ENCODE measurements around the gene SRGAP3.
A peak's percentile ranks its signal among the peaks of the same experiment; 100 is the strongest.

Gene SRGAP3

DNA sequence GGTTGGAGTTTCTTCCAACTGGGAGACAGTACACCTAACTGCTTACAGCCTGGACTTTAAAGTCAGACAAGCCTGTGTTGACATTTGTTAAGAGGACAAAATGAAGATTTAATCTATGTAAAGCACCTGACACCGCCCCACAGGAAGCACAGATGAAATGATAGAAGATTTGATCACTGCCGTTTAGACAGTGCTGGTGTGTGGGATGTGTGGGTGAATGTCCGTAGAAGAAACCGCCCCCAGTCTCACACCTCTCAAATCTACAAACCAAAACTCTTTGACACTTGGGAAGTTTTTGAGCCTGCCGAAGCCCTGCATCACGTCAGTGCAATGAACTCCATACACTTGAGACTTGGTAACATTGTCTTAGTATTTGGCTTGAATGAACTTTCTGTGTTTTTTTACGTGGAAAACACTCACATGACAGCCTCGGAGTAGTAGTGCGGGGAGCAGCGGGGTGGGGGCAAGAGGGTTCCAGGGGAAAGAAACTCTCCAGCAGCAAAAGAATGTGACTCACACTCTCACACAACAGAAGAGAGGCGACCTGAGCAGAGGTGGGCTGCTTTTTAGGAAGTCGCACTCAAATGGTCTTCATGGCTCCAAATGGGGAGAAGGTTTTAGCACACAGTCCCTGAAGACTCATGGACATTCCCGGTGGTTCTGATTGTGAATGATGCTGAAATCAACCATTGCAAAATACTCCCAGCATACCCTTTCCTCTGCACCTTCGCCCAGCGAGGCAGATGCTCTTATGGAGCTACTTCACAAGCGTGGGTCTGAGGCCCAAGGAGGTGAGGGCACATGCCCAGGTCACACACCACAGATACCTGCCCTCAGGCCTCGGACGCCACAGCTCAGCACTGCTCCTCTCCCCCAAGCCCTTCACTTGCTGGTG, 79.2 kb downstream of the SRGAP3 start:
- no peak for DNase-seq

DNA sequence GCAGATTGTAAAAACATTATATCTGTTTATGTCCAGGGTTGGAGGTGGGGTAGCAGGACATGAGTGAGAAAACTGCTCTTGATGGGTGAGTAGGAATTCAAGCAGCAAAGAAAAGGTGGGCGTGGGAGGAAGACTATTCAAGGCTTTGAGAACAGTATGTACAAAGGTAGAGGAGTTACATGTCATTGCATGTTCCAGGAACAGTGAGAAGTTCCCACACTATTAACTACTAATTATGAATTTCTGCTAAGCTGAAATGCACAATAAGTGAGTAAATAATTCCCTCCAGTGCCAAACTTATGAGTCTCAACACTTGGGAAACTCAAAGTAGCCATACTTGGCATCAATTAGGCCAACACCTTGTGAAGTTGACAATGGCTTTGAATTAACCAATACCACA, 80.1 kb downstream of the SRGAP3 start:
- DNase-seq = no peak

DNA sequence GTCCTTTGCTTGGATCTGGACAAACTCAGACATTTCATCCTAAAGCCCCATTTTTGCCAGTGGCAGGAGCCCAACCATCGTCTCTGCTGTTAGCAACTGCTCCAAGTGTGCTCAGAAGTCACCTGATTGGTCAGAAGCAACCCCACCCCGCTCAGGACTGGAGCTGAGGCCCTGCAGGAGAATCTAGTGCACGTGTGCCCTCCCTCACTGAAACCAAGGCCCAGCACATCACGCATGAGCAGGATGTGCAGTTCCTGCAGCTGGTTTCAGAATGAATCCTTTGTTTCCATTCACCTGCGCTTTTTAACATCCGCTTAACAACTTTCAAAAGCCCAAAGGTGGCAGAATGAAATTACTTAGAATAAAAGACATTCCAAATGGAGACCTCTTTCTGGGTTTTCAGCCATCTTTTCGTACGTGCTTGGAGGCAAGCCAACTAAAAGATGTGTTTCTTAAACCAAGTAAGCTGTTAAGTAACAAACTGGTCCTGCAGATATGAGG, 81.2 kb downstream of the SRGAP3 start:
- DNase-seq = peak; percentile 65

DNA sequence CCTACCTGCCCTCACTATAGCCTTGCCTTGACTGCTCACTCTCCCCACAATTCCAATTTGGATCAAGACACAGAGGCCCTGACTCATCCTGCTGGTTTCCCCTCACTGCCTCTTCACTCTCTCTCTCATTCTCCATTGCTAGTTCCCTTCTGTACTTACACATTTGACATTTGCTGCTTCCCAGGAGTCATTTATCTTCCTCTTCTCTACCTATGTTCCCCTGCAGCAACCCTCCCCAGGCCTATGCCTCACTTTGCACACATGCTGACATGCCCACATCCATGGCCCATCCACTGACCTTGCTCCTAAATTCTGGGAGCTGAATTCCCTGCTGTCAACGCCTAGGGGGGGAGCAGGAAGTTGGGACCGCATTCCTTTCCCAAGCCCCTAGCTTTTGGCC, 82.2 kb downstream of the SRGAP3 start:
- no peak for DNase-seq

DNA sequence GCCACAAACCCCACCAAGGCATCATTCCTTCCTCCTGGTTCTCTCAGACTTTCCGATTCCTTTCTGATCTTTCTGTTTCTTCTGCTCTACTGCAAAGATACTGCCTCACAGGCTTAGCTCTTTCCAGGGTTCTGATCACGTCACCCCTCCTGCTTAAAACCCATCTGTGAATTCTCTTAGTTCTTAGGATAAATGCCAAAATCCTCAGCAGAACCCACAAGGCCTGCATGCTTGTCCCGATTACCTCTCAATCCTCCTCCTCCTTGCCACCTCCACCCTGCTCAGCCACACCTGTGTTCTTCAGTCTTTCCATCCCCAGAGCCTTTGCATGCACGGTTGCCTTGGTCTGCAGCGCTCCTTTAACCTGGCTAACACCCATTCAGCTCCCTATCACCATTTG, 84.0 kb downstream of the SRGAP3 start:
- no peak for DNase-seq

DNA sequence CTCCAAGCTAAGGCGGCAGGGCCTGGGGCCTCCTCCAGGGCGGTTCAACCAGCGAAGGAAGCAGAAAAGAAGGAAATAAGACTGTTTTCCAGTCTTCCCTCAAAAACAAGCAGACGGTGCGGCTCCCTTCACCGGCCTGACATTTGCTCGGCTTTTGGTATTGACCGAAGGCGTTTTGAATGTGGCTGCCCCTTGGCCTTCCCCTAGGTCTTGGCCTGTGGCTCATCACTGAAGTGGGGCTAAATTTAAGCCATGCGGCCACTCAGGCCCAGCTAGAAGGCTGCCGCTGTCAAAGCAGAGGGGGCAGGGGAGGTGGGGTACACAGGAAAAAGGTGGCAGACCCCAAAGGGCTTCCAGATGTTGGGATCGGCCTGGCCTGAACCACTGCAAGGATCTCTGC, 86.2 kb downstream of the SRGAP3 start:
- no peak for DNase-seq

DNA sequence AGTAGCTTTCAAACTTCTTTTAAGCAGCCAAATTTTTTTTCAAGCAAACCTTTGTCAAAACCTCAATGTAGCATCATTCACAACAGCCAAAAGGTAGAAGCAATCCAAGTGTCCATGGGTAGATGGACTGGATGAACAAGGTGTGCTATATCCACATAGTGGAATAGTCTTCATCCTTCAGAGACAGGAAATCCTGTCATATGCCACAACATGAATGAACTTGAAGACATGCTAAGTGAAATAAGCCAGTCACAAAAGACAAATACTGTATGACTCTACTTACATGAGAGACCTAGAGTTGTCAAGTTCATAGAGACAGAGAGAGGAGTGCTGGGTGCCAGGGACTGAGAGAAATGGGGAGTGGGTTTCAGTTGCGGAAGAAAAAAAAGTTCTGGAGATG, 87.6 kb downstream of the SRGAP3 start:
- no peak for DNase-seq

DNA sequence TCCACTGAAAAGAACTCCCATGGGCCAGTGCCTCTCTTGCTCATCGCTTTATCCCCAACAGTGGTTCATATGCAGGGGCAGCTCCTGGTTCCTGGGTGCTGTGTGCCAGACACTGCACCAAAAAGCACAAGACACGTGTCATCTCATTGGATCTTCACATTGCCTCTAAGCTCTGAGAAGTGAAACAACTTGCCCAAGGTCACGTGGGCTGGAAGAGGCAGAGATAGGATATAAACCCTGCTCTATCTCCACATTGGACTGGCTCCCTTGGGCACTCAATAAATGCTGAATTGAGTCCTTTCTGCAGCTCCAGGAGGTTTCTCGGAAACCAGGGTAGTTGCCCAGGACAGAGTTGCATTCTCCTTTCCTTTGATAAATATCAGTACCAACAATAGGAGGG, 88.1 kb downstream of the SRGAP3 start:
- DNase-seq = no peak

DNA sequence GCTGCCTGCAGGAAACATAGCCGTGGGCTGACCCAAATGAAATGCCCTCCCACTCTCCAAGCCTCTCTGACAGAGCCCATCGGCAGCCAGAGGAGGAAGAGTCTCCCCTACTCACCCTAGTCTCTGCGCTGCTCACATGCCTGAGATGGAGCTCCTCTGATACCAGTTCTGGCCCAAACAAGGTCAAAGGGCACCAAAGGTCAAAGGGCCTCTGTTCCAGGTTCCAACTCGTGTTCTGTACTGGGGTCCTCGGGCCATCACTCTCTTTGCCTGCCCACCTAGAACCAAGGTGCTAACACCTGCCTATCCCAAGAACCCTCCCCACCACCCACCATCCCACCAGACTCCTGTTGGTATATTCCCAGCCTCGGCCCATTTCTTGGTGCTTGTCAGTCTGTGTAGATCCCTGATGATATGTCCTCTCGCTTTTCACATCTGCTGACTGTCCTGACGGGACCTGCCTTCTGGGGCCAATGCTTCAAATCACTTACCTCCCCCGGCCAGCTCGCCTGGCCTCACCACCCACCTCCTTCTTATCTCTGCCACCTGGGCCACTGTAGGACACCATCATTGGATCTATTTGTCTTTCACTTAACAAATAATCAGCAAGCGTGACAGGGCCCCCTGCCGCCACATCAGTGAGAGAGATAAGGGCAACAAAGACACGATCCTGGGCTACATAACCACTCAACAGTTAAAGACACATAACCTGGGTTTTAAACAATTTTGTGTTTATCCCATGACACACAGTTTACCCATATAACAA, 90.4 kb downstream of the SRGAP3 start:
- no peak for DNase-seq

DNA sequence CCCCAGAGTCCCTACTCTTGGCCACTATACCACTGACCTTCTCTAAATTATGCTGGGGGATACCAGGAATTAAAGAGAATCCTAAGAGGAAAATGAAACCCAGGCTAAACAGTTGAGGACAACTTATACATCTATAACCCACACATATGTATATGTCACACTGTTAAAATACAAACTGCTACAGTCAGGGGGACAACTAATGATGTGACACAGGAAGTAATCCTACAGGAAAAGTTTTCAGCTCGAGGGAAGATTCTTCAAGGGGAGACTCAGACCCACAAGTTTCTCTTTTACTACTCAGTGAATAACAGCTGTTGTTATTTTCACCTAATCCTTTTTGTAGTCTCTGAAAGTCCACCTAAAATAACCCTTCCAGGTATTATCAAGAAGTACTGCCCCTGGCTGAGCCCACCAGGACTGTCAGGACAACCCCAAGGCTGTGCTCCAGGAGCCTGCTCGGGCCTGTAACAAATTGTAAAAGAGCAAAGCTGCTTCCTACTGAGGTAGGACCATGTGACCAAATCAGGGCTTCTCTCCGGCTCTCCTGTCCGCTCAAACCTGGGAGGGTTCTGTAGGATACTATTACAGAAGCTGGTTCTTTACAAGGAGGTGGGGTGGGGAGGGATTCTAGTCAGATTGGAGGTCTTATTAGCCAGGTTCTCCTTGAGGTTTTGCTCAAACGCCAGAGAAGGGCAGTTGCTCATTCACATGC, 91.6 kb downstream of the SRGAP3 start:
- no peak for DNase-seq

DNA sequence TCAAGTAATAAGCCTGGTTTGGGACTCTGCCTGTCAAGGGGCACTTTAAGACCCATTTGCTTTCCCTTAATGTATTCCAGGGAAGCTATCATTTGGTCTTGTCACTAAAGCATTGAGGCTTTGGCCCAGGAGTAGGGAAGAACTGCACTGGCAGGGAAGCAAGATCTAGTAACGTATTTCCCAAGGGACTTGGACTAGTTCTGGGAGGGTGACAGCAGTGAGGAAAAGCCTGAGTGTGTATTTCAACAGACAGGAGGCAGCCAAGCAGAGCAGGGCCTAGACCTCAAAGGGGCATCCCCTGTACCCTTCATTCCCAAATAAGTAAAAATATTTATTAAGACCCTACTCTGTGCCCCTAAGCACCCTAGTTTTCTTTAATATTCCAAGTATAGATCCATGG, 92.8 kb downstream of the SRGAP3 start:
- DNase-seq = no peak

DNA sequence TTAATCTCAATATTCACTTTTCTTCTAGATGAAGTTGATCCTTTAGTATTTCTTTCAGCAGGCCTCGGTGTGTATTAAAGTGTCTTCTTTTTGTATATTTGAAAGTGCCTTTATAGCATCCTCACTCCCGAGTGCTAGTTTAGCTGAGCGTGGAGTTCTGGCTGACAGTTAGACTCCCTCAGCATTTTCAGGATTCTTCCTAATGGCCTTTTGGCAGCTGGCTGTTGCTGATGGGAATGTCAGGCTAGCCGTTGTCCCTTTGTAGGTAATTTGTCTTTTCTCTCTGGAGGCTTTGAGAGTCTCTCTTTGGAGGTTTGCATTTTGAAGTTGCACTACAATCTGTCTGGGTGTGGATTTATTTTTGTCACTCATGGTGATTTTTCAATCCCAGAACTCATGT, 94.4 kb downstream of the SRGAP3 start:
- DNase-seq = no peak

DNA sequence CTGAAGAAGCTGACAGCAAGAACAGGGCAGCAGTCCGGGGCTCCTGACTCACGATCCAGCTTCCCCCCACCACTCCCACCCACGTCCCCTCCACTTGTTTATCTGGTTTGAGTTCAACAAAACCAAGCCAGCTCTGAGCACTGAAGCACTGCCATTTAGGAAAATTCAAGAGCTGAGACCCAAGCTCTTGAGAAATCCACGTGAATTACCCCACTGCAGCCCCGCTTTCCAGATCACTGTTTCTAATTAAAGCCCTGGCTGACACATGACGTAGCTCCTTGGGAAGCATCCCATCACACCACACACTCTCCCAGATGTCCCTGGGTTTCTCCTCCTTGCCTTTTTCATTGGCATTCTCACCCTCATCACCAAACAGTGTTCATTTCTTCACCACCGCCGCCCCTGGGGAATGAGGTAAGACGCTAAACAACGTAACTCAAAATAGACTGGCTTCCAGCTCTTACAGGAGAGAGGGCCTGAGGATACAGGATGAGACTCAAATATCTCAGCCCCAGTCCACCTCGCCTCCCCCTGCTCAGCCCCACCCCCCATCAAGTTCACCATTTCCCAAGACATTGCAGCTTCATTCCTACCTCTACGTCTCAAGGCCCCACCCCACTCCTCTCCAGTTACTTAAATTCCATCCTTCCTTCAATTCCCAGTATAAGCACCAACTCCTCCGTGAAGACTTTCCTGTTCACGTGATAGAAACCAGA, 95.4 kb downstream of the SRGAP3 start:
- no peak for DNase-seq

DNA sequence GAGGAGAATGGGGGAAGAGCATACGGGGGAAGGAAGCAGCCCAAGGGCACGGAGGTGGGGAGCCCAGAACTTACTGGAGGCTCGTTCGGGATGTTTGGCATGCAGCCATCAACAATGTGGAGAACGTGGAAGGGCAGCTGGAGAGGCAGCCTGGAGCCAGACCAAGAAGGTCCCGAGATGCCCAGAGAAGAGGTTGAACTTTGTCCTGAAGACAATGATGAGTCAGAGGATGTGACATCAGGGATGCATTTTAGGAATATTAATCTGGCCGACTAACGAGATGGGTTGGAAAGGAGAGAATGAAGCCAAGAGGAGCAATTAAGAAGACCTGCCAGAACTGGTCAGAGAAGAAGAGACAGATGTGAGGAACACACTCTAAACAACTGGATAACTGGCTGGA, 98.2 kb downstream of the SRGAP3 start:
- no peak for DNase-seq

DNA sequence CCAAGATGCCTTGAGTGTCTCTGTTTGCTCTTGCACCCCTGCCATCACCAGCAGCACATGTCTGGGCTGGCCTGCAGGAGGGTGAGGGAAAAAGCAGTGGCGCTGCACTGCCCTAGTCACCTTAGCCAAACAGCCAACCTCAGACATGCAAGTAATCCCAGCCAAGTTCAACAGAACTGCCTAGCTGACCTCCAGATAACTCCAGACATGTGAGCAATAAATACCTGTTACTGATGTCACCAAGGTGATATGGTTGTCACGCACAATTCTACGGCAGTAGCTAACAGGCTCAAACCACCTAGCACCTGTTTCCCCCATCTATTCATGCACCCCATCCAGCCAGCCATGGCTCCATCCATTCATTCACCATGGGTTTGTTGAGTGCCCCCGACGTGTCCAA, 99.9 kb downstream of the SRGAP3 start:
- no peak for DNase-seq

DNA sequence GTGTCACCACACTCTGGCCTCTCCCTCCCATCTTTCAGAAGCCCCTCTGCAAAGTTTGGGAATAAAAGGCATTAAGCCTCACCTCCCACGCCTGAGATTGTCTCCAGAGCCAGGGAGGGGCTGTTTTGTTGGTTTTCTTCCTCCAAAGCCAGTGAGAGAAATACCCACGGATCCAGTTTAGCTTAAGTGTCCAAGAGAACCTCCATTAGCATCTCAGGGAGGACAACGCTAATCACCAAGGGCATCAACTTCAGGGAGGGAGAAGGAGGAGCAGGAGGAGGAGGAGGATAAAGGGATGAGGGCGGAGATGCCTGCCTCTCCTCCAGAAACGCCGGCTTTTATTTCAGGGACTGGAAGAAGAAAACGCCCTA, 101.6 kb downstream of the SRGAP3 start:
- DNase-seq = no peak

DNA sequence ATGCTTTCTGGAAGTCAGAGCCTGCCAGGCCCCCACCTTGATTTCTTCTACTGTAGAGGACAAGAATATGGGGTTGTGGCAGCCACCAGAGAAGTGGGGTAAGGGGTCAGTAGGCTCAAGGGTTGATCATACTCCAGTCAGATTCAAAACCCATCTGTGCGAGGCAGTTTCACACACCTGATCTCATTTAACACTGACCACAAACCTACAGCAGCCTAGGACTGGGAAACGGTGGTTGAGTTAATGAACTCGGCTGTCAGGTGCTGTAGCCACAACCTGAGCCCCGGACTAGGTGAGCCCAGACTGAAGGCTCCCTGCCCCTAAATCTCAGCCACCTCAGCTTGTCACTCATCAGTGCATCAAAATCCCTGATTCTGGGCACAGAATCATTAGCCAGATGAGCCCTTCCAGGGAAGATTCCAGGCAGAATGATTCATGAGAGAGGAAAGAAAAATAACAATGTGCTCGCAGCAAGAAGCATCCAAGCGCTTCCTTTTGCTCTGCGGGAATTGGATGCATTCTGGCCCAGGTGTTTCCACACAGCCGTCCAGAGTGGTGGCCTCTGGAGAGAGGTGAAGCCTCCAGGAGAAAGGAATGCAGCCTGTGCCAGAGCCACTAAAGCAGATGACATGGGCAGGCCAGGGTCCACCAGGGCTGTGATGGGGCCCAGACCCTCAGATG, 102.1 kb downstream of the SRGAP3 start:
- no peak for DNase-seq

DNA sequence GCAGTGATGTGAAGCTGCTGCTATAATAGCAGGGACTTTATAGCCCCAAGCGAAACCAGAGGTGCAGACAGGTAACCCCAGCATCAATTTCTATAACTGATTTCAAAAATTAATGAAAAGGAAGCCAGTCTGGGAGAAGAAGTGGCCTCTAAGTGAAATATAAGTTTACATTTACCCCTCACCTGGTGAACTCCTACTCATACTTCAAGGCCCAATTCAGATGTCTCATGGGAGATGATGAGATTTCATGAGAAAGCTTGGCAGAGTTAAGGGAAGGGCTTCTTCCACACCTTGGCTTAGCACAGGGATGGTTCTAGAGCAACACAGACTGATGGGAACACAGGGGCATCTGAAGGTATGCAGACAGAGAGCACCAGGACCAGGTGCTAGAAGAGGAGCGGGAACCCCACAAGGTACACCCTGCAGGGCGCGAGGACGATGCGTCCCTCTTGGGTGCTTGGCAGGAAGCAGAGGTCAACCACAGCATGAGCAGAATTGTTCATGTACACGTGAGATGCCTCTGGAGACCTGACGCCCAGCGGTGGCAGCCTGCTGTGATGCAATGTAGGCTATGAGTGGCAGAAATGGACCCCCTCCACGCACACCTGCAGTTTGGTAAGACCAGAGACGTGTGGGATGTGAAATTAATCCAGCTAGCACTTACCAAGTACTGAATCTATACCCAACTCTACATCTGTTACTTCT, 102.9 kb downstream of the SRGAP3 start:
- DNase-seq = no peak

DNA sequence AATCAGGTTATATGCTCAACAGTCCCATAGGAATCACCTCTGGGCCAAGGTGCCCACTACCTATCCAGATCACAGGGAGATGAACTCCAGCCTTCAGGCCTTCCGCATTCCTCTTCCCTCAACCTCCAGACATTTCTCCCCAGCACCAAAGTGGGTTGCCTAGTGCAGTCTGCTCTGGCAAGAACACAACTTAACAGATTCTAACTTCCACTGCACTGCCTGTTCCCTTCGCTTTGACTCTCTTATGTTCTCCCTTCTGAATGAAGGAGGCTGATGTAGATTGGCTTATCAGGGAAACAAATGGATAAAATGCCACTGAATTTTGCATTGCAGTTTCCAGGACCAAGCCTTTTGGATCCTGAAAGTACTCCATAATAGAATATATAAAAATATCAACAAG, 106.3 kb downstream of the SRGAP3 start:
- no peak for DNase-seq

DNA sequence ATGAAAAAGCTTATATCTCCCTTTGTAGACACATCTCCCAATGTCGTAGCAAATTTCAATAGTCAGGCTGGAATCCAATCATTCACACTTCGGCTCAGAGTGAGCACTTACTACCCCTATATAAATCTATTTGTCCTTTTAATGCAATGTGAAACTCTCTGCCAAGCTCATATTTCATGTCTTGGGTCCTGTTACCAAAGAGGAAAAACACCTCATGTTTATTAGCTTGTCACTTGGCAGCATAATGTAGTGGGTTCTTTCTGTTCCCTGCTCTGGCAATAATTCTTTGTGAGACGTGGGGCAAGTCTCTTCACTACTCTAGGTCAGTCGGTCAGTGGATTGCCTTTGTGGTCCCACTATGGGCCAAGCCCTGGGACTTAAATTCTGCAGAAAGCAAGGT, 107.1 kb downstream of the SRGAP3 start:
- no peak for DNase-seq

DNA sequence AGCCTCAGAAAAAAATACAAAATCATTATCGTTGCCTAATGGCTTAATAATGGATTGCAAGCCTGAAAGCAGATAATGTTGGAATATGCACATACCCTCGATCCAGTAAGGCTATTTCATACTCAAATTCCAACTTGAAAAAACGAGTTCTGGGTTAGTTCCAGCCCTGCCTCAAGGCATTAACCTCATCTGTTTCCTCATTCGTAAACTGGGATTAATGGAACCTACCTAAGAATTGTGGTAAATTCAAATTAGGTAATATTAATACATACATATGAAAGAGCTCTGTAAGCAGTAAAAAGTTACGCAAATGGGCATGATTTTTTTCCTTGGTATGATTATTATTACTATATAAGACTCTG, 107.5 kb downstream of the SRGAP3 start:
- DNase-seq = no peak

DNA sequence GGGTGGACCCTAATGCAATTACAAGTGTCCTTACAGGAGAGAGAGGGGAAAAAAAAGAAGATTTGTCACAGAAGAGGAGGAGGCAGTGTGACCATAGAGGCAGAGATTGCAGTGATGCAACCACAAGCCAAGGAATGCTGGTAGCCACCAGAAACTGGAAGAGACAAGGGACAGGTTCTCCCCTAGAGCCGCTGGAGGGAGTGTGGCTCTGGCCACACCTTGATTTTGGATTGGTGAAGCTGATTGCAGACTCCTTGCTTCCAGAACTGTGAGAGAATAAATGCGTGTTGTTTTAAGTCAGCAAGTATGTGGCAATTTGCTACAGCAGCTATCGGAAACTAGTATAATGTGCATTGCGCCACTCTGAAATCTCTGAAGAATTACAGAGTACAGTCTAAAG, 110.1 kb downstream of the SRGAP3 start:
- no peak for DNase-seq

All from activated CD8-positive, alpha-beta memory T cell treated with anti-CD3 and anti-CD28 coated beads, Interleukin-2, amount 50 U/mL, for 48 hours (primary cell).